NCI-H187 treated with DMSO at 0.1 percent for 48 hours (cell line): Measurements from ENCODE around the gene OR6V1.

Source experiments
- DNase-seq: peaks from one replicate; lab custom pipeline; 2025; lab: John Stamatoyannopoulos, UW

Gene OR6V1, protein sequence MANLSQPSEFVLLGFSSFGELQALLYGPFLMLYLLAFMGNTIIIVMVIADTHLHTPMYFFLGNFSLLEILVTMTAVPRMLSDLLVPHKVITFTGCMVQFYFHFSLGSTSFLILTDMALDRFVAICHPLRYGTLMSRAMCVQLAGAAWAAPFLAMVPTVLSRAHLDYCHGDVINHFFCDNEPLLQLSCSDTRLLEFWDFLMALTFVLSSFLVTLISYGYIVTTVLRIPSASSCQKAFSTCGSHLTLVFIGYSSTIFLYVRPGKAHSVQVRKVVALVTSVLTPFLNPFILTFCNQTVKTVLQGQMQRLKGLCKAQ

DNA sequence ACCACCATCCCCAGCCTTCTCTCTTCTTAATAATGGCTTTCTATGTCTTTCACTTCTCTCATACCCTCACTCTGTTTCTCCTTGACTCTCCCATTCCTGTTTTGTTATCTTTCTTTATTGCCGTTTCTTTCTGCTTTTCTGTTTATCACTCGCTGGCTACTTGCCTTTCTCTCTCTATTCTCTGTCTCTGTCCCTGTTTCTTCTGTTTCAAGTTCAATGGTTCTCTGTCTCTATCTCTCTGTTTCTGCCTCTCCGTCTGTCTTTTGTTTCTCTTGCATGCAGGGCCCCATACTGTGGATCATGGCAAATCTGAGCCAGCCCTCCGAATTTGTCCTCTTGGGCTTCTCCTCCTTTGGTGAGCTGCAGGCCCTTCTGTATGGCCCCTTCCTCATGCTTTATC, at the start of gene OR6V1:
Gene OR6V1, plus strand, starts transcription at position 301 of the 400 bp plus-strand sequence. Its CDS starts 0 bp downstream, at position 301.
- DNase-seq, result no peak

DNA sequence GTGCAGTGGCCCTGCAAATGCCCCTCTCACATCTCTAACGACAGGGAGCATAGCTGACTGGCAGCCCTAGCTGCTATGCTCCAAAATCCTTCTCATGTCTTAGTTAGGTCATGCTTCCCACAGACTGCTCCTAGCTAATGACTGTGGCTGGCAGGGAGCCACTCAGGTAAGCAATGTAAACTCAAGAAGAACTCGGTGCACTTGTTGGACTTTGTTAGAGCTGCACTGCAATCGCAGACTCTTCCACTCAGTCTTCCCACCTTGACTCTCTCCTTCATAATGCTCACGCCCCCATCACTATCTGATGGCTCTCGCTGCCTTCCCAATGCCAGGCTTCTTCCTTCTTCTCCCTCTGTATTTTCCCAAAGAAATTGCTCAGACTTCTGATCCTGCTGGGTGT, 49.2 kb upstream of the OR6V1 start:
- DNase-seq, result no peak

DNA sequence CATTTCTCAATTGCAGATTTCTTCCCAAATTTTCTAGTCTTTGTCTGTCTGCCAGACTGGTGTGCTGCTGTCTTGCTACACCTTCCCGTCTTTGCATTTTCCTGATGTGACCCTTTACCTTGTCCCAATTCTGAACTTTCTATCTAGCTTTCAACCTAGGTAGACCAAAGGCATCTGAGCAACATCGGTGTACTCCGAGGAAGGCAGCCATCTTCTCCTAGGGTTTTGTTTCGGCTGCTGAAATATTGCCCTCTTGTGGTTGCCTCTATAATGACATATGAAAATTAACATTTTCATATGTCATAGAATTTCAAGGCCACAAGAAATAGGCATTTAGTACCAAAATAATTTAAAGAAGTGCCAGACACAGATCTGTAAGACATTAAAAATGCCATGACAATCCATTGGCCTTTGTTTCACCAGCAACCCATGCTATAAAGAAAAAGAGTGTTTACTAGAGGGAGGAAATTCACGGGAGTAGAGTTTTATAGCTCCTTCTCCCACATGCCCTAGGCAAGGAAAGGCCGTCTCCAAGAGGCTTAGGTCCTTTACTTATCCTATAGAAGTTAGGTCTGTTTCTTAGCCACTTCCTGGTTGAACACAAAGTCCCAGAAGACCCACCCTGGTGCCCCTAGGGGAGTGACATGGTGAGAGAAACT, 48.6 kb upstream of the OR6V1 start:
- DNase-seq, result no peak

GRCh38 chr7:143005632-143006260, 46.4 kb upstream of the OR6V1 start:
- no peak for DNase-seq

DNA sequence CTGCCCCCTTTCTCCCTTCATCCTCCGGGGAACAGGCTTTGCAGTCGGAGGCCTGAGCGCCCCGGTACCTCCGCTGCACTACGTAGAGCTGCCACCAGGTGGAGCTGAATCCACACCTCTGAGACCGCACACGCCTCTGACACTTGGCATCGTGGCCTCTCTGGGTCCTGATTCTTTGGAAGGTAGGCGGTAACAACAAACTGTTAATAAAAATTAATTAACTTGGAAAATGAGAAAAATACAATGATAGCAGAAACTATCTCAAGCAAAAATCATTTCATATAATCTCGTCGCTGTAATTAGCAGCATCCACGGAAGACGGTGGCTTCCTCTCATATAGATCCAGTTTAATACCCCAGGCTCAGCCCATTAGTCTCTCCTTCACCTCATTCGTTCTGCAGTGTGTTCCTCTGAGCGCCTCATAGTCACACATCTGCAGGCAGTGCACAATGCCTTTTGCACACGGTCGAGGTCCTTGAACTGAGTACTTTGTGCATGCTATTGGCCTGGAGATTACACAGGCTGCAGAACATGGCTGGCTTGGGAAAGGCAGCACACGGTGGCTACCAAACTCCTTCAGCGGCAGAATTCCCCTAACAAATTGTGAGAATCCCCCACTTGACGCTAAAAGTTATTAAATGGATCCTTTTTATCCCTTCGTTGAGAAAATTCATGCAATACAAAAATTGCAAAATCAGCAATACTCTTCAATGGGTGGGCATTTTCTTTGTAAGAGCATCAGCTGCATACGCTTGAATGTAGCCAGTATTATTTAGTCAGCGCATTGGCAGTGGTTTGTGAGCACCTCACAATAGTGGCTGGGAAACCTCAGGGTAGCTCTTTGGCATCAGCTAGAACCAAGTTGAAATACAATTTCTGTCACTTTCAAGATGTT, 43.9 kb upstream of the OR6V1 start:
- DNase-seq, result no peak

DNA sequence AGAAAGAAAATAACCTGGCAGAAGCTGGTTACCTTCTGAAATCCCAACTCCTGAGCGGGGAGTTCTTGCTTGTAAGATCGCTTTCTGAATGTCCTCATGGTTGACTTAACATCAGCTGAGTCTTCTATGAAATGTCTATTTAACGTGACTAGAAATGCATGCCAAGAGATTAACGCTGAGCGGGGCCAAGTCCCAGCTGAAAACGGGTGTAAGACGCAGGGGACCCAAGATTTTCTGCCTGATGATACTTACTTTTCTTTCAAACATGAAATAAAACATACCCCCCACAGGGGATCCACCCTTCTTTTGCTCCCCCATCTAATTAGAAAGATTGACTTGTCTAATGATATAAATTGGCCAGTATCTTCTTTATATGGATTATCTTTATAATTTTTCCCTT, 40.1 kb upstream of the OR6V1 start:
- no peak for DNase-seq

DNA sequence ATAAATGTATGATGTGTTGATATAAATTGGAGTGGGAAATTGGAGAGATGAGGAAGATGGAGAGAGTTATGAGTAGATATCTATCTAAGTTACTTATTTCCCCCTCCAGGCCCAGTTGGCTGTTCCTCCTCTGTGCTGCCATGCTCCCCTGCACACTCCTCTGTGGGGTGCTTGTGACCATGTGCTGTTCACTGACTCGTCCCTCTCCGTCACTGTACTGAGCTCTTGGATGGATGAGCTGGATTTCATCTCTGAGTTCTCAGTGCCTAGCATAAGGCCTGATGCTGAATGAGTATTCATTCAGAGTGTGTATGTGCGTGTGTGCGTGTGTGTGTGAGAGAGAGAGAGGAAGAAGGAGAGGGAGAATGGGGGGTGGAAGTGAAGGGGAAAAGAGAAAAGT, 39.7 kb upstream of the OR6V1 start:
- DNase-seq, result no peak

DNA sequence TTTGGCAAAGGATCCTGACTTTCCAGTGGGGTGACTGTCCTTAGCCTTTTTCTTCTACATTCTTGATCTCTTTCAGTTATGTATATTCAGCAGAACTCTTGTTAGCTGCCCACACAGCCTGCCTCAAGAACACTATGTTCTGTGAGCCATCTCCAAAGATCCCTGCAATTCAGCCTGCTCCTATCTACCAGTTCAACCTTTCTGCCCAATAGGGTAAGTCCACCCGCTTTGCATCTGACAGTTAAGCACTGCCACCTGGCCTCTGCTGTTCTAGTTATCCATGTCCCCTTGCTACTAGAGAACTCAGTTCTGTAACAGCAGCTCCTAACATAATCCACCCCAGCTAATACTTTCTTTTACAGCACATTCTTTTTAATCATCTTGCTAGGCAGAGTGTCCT, 38.7 kb upstream of the OR6V1 start:
- DNase-seq, result no peak

- DNase-seq, result no peak
Observed at GRCh38 chr7:143013893-143014292, 38.2 kb upstream of the OR6V1 start.

GRCh38 chr7:143015084-143015483, 37.1 kb upstream of the OR6V1 start:
- no peak for DNase-seq

DNA sequence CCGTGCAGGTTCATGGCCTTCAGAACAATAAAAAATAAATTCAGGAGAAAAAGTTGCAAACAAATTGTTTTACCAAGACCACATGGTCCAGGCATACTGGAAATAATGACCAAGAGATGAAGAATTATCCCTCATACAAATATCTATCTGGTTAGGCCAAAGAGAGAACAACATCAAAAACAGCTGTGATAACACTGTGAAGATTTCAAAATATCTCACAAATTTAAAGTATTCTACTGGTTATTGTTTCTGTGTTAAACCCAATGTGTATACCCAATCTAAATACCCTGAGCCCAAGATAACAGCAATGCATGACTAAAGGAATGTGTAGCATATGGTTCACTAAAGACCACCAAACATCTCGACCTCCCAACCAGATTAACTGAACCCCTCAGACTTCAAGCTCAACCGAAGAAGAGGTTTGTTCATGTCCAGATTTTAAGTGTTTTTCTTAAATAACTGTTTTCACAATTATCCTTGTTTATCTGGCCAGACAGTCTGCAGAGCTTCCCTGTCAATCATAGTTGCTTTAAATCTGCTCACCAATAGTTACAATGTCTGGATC, 36.1 kb upstream of the OR6V1 start:
- no peak for DNase-seq

- no peak for DNase-seq
Observed at GRCh38 chr7:143016996-143017395, 35.1 kb upstream of the OR6V1 start.

DNA sequence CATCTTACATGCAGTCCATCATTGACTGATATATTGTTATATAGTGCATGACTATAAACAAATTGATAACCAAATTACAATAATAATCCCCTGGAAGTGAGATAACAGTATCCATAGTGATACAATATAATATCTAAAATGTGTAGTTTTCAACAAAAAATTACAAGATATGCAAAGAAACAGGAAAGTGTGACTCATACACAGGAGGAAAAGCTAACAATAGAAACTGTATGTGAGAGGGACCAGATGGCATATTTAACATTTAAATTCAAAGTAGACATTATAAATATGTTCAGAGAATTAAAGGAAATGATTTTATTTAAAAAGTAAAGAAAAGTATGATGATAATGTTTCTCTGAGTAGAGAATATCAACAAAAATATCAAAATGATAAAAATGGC, 33.2 kb upstream of the OR6V1 start:
- DNase-seq, result no peak

GRCh38 chr7:143023047-143023446, 29.1 kb upstream of the OR6V1 start:
- no peak for DNase-seq

GRCh38 chr7:143025371-143025770, 26.8 kb upstream of the OR6V1 start:
- no peak for DNase-seq

GRCh38 chr7:143027032-143027431, 25.1 kb upstream of the OR6V1 start, which contains the start of gene OR9A2:
Gene OR9A2 (minus strand): TSS chr7:143027132. CDS start chr7:143027132, 0 bp downstream.
- DNase-seq, result no peak

DNA sequence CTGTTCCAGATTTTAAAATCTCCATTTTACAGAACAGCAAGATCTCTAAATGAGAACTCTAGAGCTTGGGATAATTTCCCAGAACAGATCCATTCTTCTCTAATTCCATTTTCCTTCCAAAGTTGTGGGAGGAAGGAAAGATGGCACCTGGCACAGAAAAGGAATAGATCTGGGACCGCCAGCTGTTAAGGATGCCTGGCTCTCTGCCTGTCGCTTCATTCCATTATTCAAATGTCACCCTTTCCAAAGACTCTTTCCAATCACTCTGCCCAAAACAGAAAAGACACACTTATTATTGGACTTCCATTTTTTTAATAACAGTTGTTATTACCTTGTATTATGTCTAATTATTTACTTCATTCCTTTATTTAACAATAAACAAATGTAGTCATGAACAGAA, 24.5 kb upstream of the OR6V1 start:
- no peak for DNase-seq

DNA sequence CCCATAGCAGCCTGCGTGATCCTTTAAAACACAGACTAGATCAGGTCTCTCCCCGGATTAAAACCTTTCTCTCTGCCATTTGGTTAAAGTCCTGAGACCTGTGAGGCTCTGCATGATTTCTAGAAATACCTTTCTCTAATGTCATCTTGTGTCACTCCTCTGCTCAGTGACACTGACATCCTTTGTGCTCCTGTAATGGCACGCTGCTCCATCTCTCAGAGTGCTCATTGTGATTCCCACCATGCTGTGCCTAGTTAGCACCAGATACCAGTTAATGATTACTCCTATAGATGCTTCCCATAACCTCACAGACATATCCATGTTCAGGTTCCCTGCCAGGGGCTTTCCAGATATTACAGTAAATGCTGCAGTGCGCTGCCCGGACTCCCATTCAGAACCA, 13.5 kb upstream of the OR6V1 start:
- DNase-seq, result no peak

- no peak for DNase-seq
Observed at GRCh38 chr7:143040209-143040715, 11.9 kb upstream of the OR6V1 start.

- DNase-seq, result no peak
Observed at GRCh38 chr7:143041346-143041745, 10.8 kb upstream of the OR6V1 start.

DNA sequence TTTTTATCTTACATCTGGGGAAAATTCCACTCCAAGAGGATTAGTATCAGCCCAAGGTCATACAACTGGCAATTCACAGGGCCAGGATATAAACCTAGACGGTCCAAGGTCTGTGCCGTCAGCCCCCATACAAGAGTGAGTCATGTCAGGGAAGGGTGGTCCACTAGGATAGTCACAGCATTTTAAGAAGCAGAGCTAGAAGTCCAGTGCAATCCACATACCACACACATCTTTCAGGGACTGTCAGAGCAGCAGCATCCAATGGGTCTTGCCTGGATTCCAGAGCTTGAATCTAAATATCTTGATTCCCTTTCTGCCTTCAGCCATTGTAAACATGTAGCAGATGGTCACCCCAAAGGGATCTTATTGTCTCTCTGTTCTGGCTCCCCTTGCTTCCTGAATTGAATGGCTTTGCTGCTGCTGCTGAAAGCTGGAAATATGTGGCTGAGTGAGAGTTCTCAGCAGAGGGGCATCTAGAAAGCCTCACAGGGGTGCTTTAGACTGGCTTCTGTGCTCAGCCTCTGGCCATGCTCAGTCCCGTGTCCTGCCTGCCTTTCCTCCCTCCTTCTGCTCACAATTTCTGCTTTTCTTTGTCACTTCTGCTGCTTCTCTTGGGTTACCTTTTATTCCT, 9.9 kb upstream of the OR6V1 start:
- DNase-seq, result no peak
